Measurements from ENCODE around the gene SCAF8.
"Not testable (repeated sequence)": the region's sequence is repeated elsewhere in the genome, so short reads cannot be mapped to it uniquely, and the experiment has no call there.

The SCAF8 gene

DNA sequence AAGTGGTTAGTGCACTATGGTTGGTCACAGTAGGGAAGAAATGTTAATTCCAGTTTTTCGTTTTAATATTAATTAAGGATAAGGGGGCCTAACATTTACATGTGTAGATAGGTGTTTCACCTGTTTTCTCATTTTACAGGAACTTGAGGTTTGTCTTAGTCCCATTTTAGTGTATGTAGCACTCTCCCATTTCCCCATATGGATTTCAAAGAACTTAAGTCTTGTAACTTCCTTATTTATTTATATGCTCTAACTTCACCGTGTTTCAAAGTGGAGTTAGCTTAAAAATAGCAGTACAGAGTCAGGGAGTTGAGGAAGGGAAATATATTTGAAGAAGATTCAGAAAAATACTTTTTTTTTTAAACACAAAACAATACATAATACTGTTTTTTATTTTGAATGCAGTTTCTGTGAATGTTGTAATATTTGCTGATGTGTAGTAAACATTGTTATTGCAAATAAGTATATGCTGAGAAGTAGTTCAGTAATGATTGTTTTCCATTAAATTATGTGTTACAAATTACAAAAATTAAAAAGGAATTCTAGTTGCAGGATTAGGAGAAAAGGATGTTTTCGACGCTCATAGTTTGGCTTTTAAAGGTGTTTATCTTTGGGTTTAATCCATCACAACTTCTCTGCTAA is 3.5 kb downstream of the SCAF8 start:
- peak in 2 of 4 experiments; percentile 59 to 67 for DNase-seq

GRCh38 chr6:154737424-154737823 is 4.2 kb downstream of the SCAF8 start:
- no peak for DNase-seq

- DNase-seq, result peak in 2 of 4 experiments; percentile 25 to 45
Observed at GRCh38 chr6:154738551-154738961, 5.3 kb downstream of the SCAF8 start.

- no peak for DNase-seq
Observed at GRCh38 chr6:154740658-154741057, 7.4 kb downstream of the SCAF8 start.

DNA sequence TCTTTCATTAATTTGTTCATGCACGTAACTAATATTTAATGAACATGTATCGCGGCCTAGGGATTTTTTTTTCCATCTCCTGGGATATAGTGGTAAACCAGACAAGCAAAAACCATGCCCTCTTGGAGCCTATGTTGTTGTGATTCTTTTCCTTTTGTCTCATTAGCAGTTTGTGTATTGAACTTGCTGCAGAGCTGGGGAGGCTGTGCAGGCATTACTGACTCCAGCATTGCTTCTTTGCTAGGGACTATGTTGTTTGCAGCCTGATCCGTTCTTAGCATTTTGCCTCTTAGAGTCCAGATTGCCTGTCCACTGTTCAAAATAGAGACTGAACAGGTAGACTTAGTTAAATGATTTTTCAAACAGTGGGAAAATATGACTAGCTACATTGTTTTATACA is 9.7 kb downstream of the SCAF8 start:
- DNase-seq, result no peak

GRCh38 chr6:154744029-154744745 is 11.0 kb downstream of the SCAF8 start:
- peak in 2 of 4 experiments; percentile 14 to 25 for DNase-seq

DNA sequence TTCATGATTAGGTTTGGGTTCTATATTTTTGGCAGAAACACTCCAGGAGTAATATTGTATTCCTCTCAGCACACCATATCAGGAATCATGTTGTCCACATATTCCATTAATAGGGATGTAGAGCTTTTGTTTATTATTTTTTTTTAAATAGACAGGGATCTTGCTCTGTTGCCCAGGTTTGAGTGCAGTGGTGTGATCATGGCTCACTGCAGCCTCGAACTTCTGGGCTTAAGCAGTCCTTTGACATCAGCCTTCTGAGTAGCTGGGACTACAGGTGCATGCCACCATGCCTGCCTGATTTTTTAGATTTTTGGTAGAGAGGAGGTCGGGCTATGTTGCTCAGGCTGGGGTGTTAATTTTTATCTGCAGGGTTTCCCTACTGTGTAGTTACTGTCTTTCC is 12.0 kb downstream of the SCAF8 start:
- DNase-seq, result no peak

DNA sequence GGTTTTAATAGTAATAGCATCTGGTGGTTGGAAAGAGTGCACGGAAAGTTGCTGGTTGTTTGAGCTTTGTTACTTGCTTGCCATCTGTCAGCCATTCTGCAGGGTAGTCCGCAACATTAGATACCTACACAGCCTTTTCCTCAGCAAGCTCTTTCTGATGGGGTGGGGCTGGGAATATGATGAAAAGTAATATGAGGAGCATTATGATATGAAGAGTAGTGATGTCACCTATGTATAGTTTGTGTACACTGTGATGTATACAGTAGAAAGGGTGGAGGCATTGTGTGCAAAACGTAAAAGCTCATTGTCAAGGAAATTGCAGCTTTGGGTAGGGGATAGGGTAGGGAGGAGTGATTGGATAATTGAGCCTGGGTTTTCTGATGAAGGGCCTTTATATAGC is 16.1 kb downstream of the SCAF8 start:
- no peak for DNase-seq

DNA sequence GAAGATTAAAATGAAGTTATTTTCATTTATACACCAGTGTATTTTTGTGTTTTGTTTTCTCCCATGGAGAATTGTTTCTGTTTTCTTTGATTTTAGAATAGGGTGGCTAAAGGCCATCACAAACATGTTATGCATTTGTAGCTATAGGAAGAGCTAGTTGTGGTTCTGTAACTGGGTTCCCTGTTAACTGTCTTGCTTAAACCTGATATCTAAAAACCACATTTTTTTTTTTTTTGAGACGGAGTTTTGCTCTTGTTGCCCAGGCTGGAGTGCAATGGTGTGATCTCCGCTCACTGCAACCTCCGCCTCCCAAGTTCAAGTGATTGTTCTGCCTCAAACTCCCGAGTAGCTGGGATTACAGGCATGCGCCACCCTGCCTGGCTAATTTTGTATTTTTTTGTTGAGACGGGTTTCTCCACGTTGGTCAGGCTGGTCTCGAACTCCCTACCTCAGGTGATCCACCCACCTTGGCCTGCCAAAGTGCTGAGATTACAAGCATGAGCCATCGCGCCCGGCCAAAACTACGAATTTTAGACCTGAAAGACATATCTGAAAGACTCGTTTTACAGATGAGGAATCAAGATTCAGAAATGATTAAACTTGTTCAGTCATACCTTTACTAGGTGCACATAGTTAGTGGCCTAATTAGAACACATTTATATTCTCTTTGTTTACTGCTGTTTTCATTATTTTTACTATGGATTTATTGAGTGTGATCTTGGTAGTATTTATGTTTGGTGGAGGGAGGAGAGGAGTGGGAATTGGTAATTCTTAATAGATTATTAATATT is 18.0 kb downstream of the SCAF8 start:
- DNase-seq, result no peak

DNA sequence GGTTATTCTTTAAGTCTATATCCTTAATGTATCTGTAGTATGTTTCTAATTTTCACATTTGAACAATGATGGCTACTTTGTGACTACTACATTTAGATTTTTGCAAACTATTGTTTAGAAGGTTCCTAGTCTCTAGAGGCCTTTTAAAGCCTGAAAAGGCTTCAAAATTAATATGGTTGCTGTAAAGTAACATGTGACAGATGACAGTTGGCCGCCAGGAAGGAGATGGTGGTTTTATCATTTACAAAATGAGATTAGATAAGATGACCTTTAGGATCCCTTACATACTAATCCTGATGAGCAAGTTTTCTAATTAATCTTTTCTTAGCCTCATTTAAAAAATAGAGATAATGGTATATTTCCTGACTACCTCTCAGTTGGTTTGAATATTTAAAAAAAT is 18.8 kb downstream of the SCAF8 start:
- DNase-seq, result no peak

GRCh38 chr6:154754152-154754551 is 20.9 kb downstream of the SCAF8 start:
- DNase-seq, result peak in 1 of 4 experiments; percentile 14

GRCh38 chr6:154757352-154758050 is 24.3 kb downstream of the SCAF8 start:
- DNase-seq, result no peak

GRCh38 chr6:154758125-154758524 is 24.9 kb downstream of the SCAF8 start:
- DNase-seq, result no peak

GRCh38 chr6:154763650-154764049 is 30.4 kb downstream of the SCAF8 start:
- no peak for DNase-seq

- DNase-seq, result no peak
Observed at GRCh38 chr6:154765273-154765672, 32.1 kb downstream of the SCAF8 start.

DNA sequence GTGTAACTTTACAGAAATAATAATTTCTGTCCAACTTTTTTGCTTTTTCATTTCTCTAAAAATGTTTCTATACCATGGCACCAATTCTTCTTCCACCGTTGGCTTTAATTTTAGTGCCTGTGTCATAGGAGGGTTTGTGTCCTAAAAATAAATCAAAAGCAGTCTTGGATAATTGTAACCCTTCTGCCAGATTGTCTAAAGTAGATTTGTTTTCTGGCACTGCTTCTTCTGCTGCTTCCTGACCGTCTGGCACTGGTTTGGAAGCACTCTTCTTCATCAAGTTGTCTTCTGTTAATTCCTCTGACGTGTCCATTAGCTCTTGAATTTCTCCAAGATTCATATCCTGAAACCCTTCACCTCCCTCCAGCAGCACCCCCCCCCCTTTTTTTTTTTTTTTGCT is 33.1 kb downstream of the SCAF8 start:
- DNase-seq, result no peak

DNA sequence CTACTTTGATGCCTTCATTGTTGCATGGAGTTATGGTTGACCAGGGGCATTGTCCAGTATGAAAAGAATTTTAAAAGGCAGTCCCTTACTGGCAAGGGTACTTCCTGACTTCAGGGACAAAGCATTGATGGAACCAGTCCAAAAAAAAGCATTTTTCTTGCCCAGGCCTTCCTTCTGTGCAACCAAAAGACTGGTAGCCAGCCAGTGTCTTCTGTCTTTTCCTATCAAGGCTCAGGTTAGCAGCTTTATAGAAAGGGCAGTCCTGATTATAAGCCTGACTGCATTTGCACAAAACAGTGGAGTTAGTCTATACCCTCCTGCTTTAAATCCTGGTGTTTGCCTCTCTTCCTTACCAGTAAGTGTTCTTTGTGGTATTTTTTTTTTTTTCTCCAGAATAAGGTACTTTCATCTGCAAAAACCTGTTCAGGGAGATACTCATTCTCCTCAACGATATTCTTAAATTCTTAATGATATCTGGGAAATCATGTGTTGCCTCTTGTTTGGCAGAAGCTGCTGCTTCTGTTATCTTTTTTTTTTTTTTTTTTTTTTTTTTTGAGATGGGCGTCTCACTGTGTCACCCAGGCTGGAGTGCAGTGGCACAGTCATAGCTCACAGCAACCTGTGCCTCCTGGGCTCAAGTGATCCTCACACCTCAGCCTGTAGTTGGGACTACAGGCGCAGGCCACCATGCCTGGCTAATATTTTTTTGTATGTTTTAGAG is 33.9 kb downstream of the SCAF8 start:
- DNase-seq, result no peak

- DNase-seq, result no peak
Observed at GRCh38 chr6:154768280-154768679, 35.1 kb downstream of the SCAF8 start.

DNA sequence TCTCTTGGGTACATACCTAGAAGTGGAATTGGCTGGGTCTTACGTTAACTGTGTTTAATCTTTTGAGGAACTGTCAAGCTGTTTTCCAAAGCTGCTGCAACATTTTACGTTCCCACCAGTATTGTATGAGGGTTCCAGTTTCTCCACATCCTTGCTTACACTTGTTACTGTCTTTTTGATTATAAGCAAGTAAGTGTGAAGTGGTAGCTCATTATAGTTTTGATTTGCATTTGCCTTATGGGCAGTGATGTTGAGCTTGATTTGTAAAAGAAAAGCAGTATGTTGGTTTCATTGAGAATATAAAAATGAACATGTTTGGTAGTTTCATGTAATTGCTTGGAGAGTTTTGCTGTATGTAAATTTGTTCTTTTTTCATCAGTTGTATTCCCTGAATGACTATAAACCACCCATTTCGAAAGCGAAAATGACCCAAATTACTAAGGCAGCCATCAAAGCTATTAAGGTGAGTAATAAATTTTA is 40.4 kb downstream of the SCAF8 start:
- DNase-seq, result no peak

GRCh38 chr6:154779157-154779556 is 45.9 kb downstream of the SCAF8 start:
- not testable (repeated sequence) for DNase-seq

DNA sequence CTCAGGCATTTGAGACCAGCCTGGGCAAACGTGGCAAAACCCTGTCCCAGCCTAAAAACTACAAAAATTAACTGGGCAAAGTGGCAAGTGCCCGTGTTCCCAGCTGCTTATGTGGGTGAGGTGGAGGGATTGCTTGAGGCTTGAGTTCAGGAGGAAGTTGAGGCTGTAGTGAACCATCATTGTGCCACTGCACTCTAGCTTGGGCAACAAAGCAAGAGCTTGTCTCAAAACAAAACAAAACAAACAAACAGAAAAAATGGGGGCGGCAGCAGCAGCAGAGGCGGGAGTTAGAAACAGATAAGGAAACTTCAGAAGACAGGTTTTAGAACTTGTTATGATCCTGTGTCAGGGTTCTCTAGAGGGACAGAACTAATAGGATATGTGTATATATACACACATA is 49.0 kb downstream of the SCAF8 start:
- peak; percentile 34 to 65 (median 60) for DNase-seq

DNA sequence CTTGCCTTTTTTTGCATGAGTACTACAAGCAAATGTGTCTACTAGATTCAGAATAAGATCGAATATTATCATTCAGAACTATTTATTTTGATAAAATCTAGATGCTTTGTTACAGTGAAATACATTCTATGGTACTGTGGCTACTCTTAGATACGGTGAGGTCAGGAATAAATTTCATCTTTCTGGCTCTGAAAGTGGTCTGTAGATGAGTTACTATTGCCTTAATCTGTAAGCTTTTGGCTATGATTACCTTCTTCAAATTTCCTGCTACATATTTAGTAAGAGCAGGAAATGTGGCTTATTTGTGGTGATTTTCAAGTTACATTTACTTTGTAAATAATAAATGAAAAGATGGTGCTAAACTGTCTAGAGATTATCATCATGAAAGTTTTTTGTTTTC is 50.0 kb downstream of the SCAF8 start:
- DNase-seq, result no peak

Measured in suppressor macrophage (primary cell).